HepG2 (cell line): ENCODE results near the gene BAHD1. TPM values are rescaled to one million over a fixed set of nuclear protein-coding genes. Genes with fewer than 3 reads are reported as not detected.

ENCODE experiments used
- ETV6 ChIP-seq: sonication (generic); formaldehyde crosslinking; conservative IDR thresholded peaks from 2 replicates; pipeline ENCODE4 v1.4.0; 2020; ENCODE audit warnings: missing genetic modification reagents
- MIER2 ChIP-seq: IDR thresholded peaks from 2 replicates; pipeline ENCODE4 v1.6.1; 2016; ENCODE audit warnings: missing biosample characterization, missing genetic modification reagents
- MYC ChIP-seq: sonication (generic); formaldehyde crosslinking; IDR thresholded peaks from 2 replicates; pipeline ENCODE4 v1.9.0; 2021; ENCODE audit warnings: missing genetic modification reagents, borderline replicate concordance
- NFE2 ChIP-seq: sonication (generic); formaldehyde crosslinking; IDR thresholded peaks from 2 replicates; pipeline ENCODE4 v1.4.0; 2020; ENCODE audit warnings: missing genetic modification reagents
- NFE2L2 ChIP-seq: fragments of 150-350 bp; IDR thresholded peaks from 2 replicates; pipeline ENCODE4 v1.6.1; 2014; ENCODE audit warnings: low read length
- NKX3-1 ChIP-seq: sonication (generic); formaldehyde crosslinking; IDR thresholded peaks from 2 replicates; pipeline ENCODE4 v1.5.0; 2020; ENCODE audit warnings: missing genetic modification reagents
- PCBP2 ChIP-seq: fragments of 200-400 bp; formaldehyde crosslinking; optimal IDR thresholded peaks from 2 replicates; pipeline ENCODE3; 2018; ENCODE audit warnings: low read length, low read depth; ENCODE audit not compliant: poor library complexity, severe bottlenecking
- PHF5A ChIP-seq: IDR thresholded peaks from one replicate; pipeline ENCODE4 v1.6.1; 2018; ENCODE audit warnings: low read depth, missing genetic modification reagents; ENCODE audit not compliant: unreplicated experiment
- POLR2A ChIP-seq, 2 experiments: IDR thresholded peaks; 2 replicates each; pipeline ENCODE4 v1.6.1; 2011; ENCODE audit warnings: low read depth in 2 of 2, low read length in 2 of 2, mild to moderate bottlenecking in 1 of 2, moderate library complexity in 1 of 2; ENCODE audit not compliant: insufficient read depth in 1 of 2
- RNF2 ChIP-seq: fragments of 450-650 bp; conservative IDR thresholded peaks from 2 replicates; pipeline ENCODE4 v1.6.1; 2016; ENCODE audit warnings: low read depth
- ZBTB7A ChIP-seq: sonication (generic); formaldehyde crosslinking; IDR thresholded peaks from 2 replicates; pipeline ENCODE4 v1.8.0; 2022; ENCODE audit warnings: mild to moderate bottlenecking, missing genetic modification reagents
- ZNF44 ChIP-seq: sonication (generic); formaldehyde crosslinking; IDR thresholded peaks from 2 replicates; pipeline ENCODE4 v1.5.1; 2020; ENCODE audit warnings: mild to moderate bottlenecking, missing genetic modification reagents
- ZNF484 ChIP-seq: sonication (generic); formaldehyde crosslinking; IDR thresholded peaks from 2 replicates; pipeline ENCODE4 v1.5.1; 2020; ENCODE audit warnings: mild to moderate bottlenecking, low read depth, missing genetic modification reagents, borderline replicate concordance
- ZNF609 ChIP-seq: sonication (generic); formaldehyde crosslinking; IDR thresholded peaks from 2 replicates; pipeline ENCODE4 v1.4.0; 2020; ENCODE audit warnings: mild to moderate bottlenecking, missing genetic modification reagents, borderline replicate concordance
- ZNF7 ChIP-seq: IDR thresholded peaks from 2 replicates; pipeline ENCODE4 v1.6.1; 2016; ENCODE audit warnings: missing biosample characterization, missing genetic modification reagents
- ZNF841 ChIP-seq: sonication (generic); formaldehyde crosslinking; IDR thresholded peaks from 2 replicates; pipeline ENCODE4 v1.8.1; 2023; ENCODE audit warnings: missing genetic modification reagents, borderline replicate concordance
- polyA plus RNA-seq, 8 experiments: library from polyadenylated mRNA; depleted of rRNA in 3 of 8; stranded (reverse) in 7 of 8; unstranded in 1 of 8; fragments of >200 nt; fragmentation: Illumina TruSeq in 4 of 8; extraction: Trizol in 4 of 8; gene quantifications; 2 replicates each; pipeline versions ENCODE4 v1.2.1 to v1.2.3, GENCODE V29; 2011 to 2016; ENCODE audit warnings: low read depth in 4 of 8, missing spikeins in 1 of 8, mixed read lengths in 1 of 8; ENCODE audit not compliant: insufficient read depth in 1 of 8
- total RNA-seq, 5 experiments: library from RNA; depleted of rRNA; stranded (reverse); fragments of >200 nt; fragmentation: Illumina TruSeq; extraction: Trizol; gene quantifications; 2 replicates each; pipeline ENCODE4 v1.2.3, GENCODE V29; 2016; ENCODE audit warnings: low read depth in 1 of 5
- TF ChIP-seq, protein P1 (sequence below): sonication (generic); formaldehyde crosslinking; IDR thresholded peaks from 2 replicates; pipeline ENCODE4 v1.4.0; 2020; ENCODE audit warnings: missing genetic modification reagents
- TF ChIP-seq, protein P2 (sequence below): sonication (generic); formaldehyde crosslinking; IDR thresholded peaks from 2 replicates; pipeline ENCODE4 v1.5.0; 2020; ENCODE audit warnings: missing genetic modification reagents

The BAHD1 gene
- total and polyA plus RNA-seq, 2 of the 13 experiments (the other 11 are each of a cell fraction or from before 2014, with no cell fraction given), result 3.3 to 8.7 TPM

- TF ChIP-seq ZNF609 (CRISPR knock-in tag), result 0 out of 2 replicates have a peak, but pooled peaks have one; percentile 19
- peak; percentile 83; the same call in 1 of the 2 replicates for TF ChIP-seq MYC (CRISPR knock-in tag)
- no peak for TF ChIP-seq ZNF841 (CRISPR knock-in tag)
- no peak for TF ChIP-seq NFE2L2
- TF ChIP-seq, protein P1, sequence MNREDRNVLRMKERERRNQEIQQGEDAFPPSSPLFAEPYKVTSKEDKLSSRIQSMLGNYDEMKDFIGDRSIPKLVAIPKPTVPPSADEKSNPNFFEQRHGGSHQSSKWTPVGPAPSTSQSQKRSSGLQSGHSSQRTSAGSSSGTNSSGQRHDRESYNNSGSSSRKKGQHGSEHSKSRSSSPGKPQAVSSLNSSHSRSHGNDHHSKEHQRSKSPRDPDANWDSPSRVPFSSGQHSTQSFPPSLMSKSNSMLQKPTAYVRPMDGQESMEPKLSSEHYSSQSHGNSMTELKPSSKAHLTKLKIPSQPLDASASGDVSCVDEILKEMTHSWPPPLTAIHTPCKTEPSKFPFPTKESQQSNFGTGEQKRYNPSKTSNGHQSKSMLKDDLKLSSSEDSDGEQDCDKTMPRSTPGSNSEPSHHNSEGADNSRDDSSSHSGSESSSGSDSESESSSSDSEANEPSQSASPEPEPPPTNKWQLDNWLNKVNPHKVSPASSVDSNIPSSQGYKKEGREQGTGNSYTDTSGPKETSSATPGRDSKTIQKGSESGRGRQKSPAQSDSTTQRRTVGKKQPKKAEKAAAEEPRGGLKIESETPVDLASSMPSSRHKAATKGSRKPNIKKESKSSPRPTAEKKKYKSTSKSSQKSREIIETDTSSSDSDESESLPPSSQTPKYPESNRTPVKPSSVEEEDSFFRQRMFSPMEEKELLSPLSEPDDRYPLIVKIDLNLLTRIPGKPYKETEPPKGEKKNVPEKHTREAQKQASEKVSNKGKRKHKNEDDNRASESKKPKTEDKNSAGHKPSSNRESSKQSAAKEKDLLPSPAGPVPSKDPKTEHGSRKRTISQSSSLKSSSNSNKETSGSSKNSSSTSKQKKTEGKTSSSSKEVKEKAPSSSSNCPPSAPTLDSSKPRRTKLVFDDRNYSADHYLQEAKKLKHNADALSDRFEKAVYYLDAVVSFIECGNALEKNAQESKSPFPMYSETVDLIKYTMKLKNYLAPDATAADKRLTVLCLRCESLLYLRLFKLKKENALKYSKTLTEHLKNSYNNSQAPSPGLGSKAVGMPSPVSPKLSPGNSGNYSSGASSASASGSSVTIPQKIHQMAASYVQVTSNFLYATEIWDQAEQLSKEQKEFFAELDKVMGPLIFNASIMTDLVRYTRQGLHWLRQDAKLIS (CRISPR knock-in tag), result no peak
- TF ChIP-seq ETV6 (CRISPR knock-in tag), result no peak
- TF ChIP-seq POLR2A (IDR thresholded peaks at IDR 0.05; ENCODE audit: insufficient read depth in 1 of 2, low read depth in 2 of 2, low read length in 2 of 2), result peak; percentile 86 to 96
- no peak for TF ChIP-seq ZNF484
- peak; percentile 22; the same call in 1 of the 2 replicates for TF ChIP-seq ZNF7 (CRISPR knock-in tag)
- TF ChIP-seq PCBP2, result no peak
- TF ChIP-seq RNF2, result no peak
- no peak for TF ChIP-seq NFE2
- TF ChIP-seq PHF5A (CRISPR knock-in tag), result no peak
- peak; percentile 47; the same call in 1 of the 2 replicates for TF ChIP-seq ZNF44 (CRISPR knock-in tag)
- peak; percentile 61; the same call in 1 of the 2 replicates for TF ChIP-seq ZBTB7A (CRISPR knock-in tag)
- TF ChIP-seq NKX3-1 (CRISPR knock-in tag), result no peak
- TF ChIP-seq MIER2 (CRISPR knock-in tag), result no peak
- TF ChIP-seq, protein P2, sequence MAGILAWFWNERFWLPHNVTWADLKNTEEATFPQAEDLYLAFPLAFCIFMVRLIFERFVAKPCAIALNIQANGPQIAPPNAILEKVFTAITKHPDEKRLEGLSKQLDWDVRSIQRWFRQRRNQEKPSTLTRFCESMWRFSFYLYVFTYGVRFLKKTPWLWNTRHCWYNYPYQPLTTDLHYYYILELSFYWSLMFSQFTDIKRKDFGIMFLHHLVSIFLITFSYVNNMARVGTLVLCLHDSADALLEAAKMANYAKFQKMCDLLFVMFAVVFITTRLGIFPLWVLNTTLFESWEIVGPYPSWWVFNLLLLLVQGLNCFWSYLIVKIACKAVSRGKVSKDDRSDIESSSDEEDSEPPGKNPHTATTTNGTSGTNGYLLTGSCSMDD (CRISPR knock-in tag), result no peak
Measured at GRCh38 chr15:40405501-40406381, 35.0 kb upstream of the BAHD1 start, which contains the start of gene IVD (continued).
